ENCODE data around the gene GGCX. TPM values are rescaled to one million over a fixed set of nuclear protein-coding genes. Genes with fewer than 3 reads are reported as not detected.
A peak's percentile ranks its signal among the peaks of the same experiment; 100 is the strongest.

GGCX gene
- total and polyA plus RNA-seq, 9 of the 15 experiments (the other 6 are each of a cell fraction or from before 2014, with no cell fraction given), result 14.4 to 47.1 (median 28.1) TPM

DNA sequence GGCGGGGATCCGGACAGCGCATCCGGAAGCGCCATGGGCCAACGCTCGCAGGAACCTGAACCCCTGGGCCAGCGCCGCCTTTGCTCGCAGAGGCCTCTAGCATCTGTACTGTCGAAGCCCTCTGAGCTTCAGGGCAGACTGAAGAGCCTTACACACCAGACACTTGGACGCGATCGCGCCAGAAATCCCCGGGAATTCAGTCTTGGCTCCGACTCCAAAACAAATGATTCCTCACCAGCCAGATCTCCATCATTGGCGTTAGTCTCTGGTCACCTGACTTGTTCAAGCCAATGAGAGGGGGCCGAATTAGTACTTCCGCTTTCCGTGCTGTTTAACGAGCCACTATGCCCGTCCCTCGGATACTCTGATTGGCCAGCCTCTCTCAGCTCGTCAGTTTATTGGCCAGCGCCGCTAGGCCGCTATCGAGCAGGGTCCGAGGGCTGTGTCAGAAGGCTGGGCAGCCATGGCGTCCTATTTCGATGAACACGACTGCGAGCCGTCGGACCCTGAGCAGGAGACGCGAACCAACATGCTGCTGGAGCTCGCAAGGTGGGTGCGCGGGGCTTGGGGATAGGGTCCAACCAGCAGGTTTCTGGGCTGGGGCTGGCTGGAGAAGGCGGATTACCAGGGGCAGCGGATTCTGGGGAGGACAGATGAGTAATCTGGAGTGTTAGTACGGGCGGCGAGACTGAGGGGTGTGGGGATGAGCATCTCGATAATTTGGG is 34.2 kb upstream of the GGCX start, which contains the start of gene RNF181 (continued):
- TF ChIP-seq STAG1 (CRISPR knock-in tag; IDR thresholded peaks at IDR 0.05; ENCODE audit: borderline replicate concordance), result no peak
- TF ChIP-seq, protein P1, sequence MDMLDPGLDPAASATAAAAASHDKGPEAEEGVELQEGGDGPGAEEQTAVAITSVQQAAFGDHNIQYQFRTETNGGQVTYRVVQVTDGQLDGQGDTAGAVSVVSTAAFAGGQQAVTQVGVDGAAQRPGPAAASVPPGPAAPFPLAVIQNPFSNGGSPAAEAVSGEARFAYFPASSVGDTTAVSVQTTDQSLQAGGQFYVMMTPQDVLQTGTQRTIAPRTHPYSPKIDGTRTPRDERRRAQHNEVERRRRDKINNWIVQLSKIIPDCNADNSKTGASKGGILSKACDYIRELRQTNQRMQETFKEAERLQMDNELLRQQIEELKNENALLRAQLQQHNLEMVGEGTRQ (CRISPR knock-in tag; IDR thresholded peaks at IDR 0.05), result peak; percentile 91
- TF ChIP-seq HOXB6 (CRISPR knock-in tag; IDR thresholded peaks at IDR 0.05; ENCODE audit: borderline replicate concordance), result no peak
- no peak for TF ChIP-seq ATF1 (CRISPR knock-in tag; IDR thresholded peaks at IDR 0.05)
- peak; percentile 92 for TF ChIP-seq ATF1 (tag; IDR thresholded peaks at IDR 0.05)
- peak; percentile 93 for TF ChIP-seq ASH1L (IDR thresholded peaks at IDR 0.05; ENCODE audit: borderline replicate concordance, low read depth, partially characterized antibody)
- no peak for TF ChIP-seq CBX3 (IDR thresholded peaks at IDR 0.05; ENCODE audit: borderline replicate concordance in 1 of 2, low read length in 2 of 2)
- no peak for TF ChIP-seq ZSCAN32 (CRISPR knock-in tag; IDR thresholded peaks at IDR 0.05)
- TF ChIP-seq, protein P2, sequence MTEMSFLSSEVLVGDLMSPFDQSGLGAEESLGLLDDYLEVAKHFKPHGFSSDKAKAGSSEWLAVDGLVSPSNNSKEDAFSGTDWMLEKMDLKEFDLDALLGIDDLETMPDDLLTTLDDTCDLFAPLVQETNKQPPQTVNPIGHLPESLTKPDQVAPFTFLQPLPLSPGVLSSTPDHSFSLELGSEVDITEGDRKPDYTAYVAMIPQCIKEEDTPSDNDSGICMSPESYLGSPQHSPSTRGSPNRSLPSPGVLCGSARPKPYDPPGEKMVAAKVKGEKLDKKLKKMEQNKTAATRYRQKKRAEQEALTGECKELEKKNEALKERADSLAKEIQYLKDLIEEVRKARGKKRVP (CRISPR knock-in tag; IDR thresholded peaks at IDR 0.05), result no peak
- peak; percentile 75 for TF ChIP-seq SAP30 (IDR thresholded peaks at IDR 0.05; ENCODE audit: borderline replicate concordance, insufficient read depth, low read depth, low read length, poor library complexity, severe bottlenecking)
- TF ChIP-seq, protein P3, sequence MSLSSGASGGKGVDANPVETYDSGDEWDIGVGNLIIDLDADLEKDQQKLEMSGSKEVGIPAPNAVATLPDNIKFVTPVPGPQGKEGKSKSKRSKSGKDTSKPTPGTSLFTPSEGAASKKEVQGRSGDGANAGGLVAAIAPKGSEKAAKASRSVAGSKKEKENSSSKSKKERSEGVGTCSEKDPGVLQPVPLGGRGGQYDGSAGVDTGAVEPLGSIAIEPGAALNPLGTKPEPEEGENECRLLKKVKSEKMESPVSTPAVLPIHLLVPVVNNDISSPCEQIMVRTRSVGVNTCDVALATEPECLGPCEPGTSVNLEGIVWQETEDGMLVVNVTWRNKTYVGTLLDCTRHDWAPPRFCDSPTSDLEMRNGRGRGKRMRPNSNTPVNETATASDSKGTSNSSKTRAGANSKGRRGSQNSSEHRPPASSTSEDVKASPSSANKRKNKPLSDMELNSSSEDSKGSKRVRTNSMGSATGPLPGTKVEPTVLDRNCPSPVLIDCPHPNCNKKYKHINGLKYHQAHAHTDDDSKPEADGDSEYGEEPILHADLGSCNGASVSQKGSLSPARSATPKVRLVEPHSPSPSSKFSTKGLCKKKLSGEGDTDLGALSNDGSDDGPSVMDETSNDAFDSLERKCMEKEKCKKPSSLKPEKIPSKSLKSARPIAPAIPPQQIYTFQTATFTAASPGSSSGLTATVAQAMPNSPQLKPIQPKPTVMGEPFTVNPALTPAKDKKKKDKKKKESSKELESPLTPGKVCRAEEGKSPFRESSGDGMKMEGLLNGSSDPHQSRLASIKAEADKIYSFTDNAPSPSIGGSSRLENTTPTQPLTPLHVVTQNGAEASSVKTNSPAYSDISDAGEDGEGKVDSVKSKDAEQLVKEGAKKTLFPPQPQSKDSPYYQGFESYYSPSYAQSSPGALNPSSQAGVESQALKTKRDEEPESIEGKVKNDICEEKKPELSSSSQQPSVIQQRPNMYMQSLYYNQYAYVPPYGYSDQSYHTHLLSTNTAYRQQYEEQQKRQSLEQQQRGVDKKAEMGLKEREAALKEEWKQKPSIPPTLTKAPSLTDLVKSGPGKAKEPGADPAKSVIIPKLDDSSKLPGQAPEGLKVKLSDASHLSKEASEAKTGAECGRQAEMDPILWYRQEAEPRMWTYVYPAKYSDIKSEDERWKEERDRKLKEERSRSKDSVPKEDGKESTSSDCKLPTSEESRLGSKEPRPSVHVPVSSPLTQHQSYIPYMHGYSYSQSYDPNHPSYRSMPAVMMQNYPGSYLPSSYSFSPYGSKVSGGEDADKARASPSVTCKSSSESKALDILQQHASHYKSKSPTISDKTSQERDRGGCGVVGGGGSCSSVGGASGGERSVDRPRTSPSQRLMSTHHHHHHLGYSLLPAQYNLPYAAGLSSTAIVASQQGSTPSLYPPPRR (CRISPR knock-in tag; IDR thresholded peaks at IDR 0.05; ENCODE audit: borderline replicate concordance), result no peak
- TF ChIP-seq, protein P4, sequence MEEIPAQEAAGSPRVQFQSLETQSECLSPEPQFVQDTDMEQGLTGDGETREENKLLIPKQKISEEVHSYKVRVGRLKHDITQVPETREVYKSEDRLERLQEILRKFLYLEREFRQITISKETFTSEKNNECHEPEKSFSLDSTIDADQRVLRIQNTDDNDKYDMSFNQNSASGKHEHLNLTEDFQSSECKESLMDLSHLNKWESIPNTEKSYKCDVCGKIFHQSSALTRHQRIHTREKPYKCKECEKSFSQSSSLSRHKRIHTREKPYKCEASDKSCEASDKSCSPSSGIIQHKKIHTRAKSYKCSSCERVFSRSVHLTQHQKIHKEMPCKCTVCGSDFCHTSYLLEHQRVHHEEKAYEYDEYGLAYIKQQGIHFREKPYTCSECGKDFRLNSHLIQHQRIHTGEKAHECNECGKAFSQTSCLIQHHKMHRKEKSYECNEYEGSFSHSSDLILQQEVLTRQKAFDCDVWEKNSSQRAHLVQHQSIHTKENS (CRISPR knock-in tag; IDR thresholded peaks at IDR 0.05), result no peak
- TF ChIP-seq KDM5B (IDR thresholded peaks at IDR 0.05; ENCODE audit: insufficient replicate concordance, low read depth, low read length), result peak; percentile 82
- no peak for TF ChIP-seq MEIS2 (IDR thresholded peaks at IDR 0.05; ENCODE audit: partially characterized antibody)
- no peak for TF ChIP-seq PTRF (tag; IDR thresholded peaks at IDR 0.05)
- peak; percentile 96 for TF ChIP-seq FOS (IDR thresholded peaks at IDR 0.05; ENCODE audit: extremely low read depth, insufficient read length)
- TF ChIP-seq ZNF217 (CRISPR knock-in tag; IDR thresholded peaks at IDR 0.05), result no peak
- TF ChIP-seq PHF20 (IDR thresholded peaks at IDR 0.05; ENCODE audit: partially characterized antibody), result peak; percentile 92
- peak; percentile 77 for TF ChIP-seq SIN3B (IDR thresholded peaks at IDR 0.05; ENCODE audit: low read depth)
- TF ChIP-seq TEAD4 (IDR thresholded peaks at IDR 0.05; ENCODE audit: low read length), result no peak
- no peak for TF ChIP-seq TEAD4 (CRISPR knock-in tag; IDR thresholded peaks at IDR 0.05; ENCODE audit: borderline replicate concordance)

All from K562 (cell line).